Fibroblast of lung (primary cell): Measurements from ENCODE around the gene CYTH1. TPM values are rescaled to one million over a fixed set of nuclear protein-coding genes. Genes with fewer than 3 reads are reported as not detected.

Source experiments
- DNase-seq, 2 donors: peaks; one replicate each; pipeline versions ENCODE4 v3.0.0 to v3.0.0-alpha.2; 2010; ENCODE audit warnings: low read depth in 2 of 2
- H2AFZ ChIP-seq: 2 replicates; pipeline ENCODE4 v1.5.1; 2012; ENCODE audit warnings: low read length, control low read depth, inconsistent platforms
- H3K27ac ChIP-seq: 2 replicates; pipeline ENCODE4 v1.5.1; 2011; ENCODE audit warnings: low read length, control low read depth; ENCODE audit not compliant: insufficient read depth
- H3K27me3 ChIP-seq: 2 replicates; pipeline ENCODE4 v1.5.1; 2011; ENCODE audit warnings: mild to moderate bottlenecking, low read length; ENCODE audit not compliant: control insufficient read depth, insufficient read depth
- H3K36me3 ChIP-seq: 2 replicates; pipeline ENCODE4 v1.5.1; 2011; ENCODE audit warnings: low read length; ENCODE audit not compliant: control insufficient read depth, insufficient read depth
- H3K4me1 ChIP-seq: 2 replicates; pipeline ENCODE4 v1.5.1; 2011; ENCODE audit warnings: low read length; ENCODE audit not compliant: control insufficient read depth, insufficient read depth; ENCODE audit errors: extremely low read depth
- H3K4me2 ChIP-seq: 2 replicates; pipeline ENCODE4 v1.5.1; 2011; ENCODE audit warnings: low read length, control low read depth; ENCODE audit not compliant: insufficient read depth; ENCODE audit errors: extremely low read depth
- H3K4me3 ChIP-seq, 4 experiments: fragments of 200-600 bp in 1 of 4; sonication (generic) in 1 of 4; replicated peaks in 1 of 4; 2 replicates each; pipeline ENCODE4 v1.5.1; 2011 to 2016; ENCODE audit warnings: low read length in 4 of 4, low read depth in 3 of 4, mild to moderate bottlenecking in 3 of 4, control low read depth in 2 of 4, inconsistent platforms in 1 of 4, mixed read lengths in 1 of 4; ENCODE audit not compliant: insufficient read depth in 1 of 4; ENCODE audit errors: control extremely low read depth in 1 of 4
- H3K79me2 ChIP-seq: 2 replicates; pipeline ENCODE4 v1.5.1; 2012; ENCODE audit warnings: mild to moderate bottlenecking, low read length, inconsistent platforms; ENCODE audit not compliant: control insufficient read depth, insufficient read depth
- H3K9ac ChIP-seq: 2 replicates; pipeline ENCODE4 v1.5.1; 2011; ENCODE audit warnings: mild to moderate bottlenecking, low read length, control low read depth; ENCODE audit not compliant: insufficient read depth
- H3K9me3 ChIP-seq: 2 replicates; pipeline ENCODE4 v1.5.1; 2012; ENCODE audit warnings: low read depth, low read length; ENCODE audit not compliant: control insufficient read depth, insufficient read depth
- H4K20me1 ChIP-seq: 2 replicates; pipeline ENCODE4 v1.5.1; 2011; ENCODE audit warnings: low read length; ENCODE audit not compliant: control insufficient read depth, insufficient read depth; ENCODE audit errors: extremely low read depth
- CTCF ChIP-seq, 2 donors: IDR thresholded peaks in 1 of 2; conservative IDR thresholded peaks in 1 of 2; 1 replicate in 1 of 2; 2 replicates in 1 of 2; pipeline ENCODE4 v1.5.1; 2011 to 2012; ENCODE audit warnings: low read length in 2 of 2, control low read depth in 1 of 2, inconsistent platforms in 1 of 2, low read depth in 1 of 2, mild to moderate bottlenecking in 1 of 2
- EZH2 ChIP-seq: IDR thresholded peaks from 2 replicates; pipeline ENCODE4 v1.5.1; 2012; ENCODE audit warnings: low read length, control low read depth, mild to moderate bottlenecking; ENCODE audit errors: missing control alignments
- polyA plus RNA-seq, 2 donors: library from polyadenylated mRNA; depleted of rRNA in 1 of 2; stranded (reverse) in 1 of 2; unstranded in 1 of 2; fragments of >200 nt; gene quantifications; 2 replicates each; pipeline ENCODE4 v1.2.1, GENCODE V29; 2011 to 2012; ENCODE audit warnings: missing spikeins in 1 of 2
- total RNA-seq: library from RNA; depleted of rRNA; stranded (reverse); fragments of >200 nt; gene quantifications from 2 replicates; pipeline ENCODE4 v1.2.1, GENCODE V29; 2014

CYTH1 gene
- total and polyA plus RNA-seq, 2 donors (not counting 1 experiment from before 2014, with no cell fraction given) = 8.9 to 9.9 TPM

- Histone ChIP-seq H3K9ac (no peak overlapping the region), H3K27ac (no peak overlapping the region), H3K27me3 (no peaks in the 10 kb centered on the region), H3K4me2 (no peak overlapping the region), H2AFZ (no peak overlapping the region), H3K36me3 (no peaks in the 10 kb centered on the region), H3K4me3 (no peak overlapping the region), H4K20me1 (no peaks in the 10 kb centered on the region), H3K9me3 (no peaks in the 10 kb centered on the region), H3K79me2 (no peaks in the 10 kb centered on the region), H3K4me1 (no peaks in the 10 kb centered on the region)
- no peak for TF ChIP-seq CTCF (conservative IDR thresholded peaks at IDR 0.05 in 1 of 2, IDR thresholded peaks at IDR 0.05 in 1 of 2; ENCODE audit: low read depth in 1 of 2, low read length in 2 of 2)
- TF ChIP-seq EZH2 = no peak
- DNase-seq = no peak
Measured at GRCh38 chr17:78643326-78643725, 138.7 kb downstream of the CYTH1 start.

- H2AFZ ChIP-seq = no peak overlapping the region
- H4K20me1 ChIP-seq = no peaks in the 10 kb centered on the region
- no peak overlapping the region for H3K4me3 ChIP-seq
- no peaks in the 10 kb centered on the region for H3K27me3 ChIP-seq
- no peak overlapping the region for H3K27ac ChIP-seq
- no peak overlapping the region for H3K4me2 ChIP-seq
- H3K36me3 ChIP-seq = no peaks in the 10 kb centered on the region
- TF ChIP-seq CTCF (conservative IDR thresholded peaks at IDR 0.05 in 1 of 2, IDR thresholded peaks at IDR 0.05 in 1 of 2; ENCODE audit: low read depth in 1 of 2, low read length in 2 of 2) = no peak
- H3K9ac ChIP-seq = no peak overlapping the region
- no peaks in the 10 kb centered on the region for H3K4me1 ChIP-seq
- no peak for DNase-seq
- no peaks in the 10 kb centered on the region for H3K79me2 ChIP-seq
- no peaks in the 10 kb centered on the region for H3K9me3 ChIP-seq
Measured at GRCh38 chr17:78642707-78643106, 139.4 kb downstream of the CYTH1 start.

- H3K9ac ChIP-seq = no peak overlapping the region
- H3K4me2 ChIP-seq = no peak overlapping the region
- H3K4me3 ChIP-seq = no peak overlapping the region
- DNase-seq = no peak
- no peaks in the 10 kb centered on the region for H3K36me3 ChIP-seq
- H3K79me2 ChIP-seq = no peaks in the 10 kb centered on the region
- TF ChIP-seq CTCF (conservative IDR thresholded peaks at IDR 0.05 in 1 of 2, IDR thresholded peaks at IDR 0.05 in 1 of 2; ENCODE audit: low read depth in 1 of 2, low read length in 2 of 2) = no peak
- no peak for TF ChIP-seq EZH2
- no peaks in the 10 kb centered on the region for H3K4me1 ChIP-seq
- H2AFZ ChIP-seq = no peak overlapping the region
- no peaks in the 10 kb centered on the region for H4K20me1 ChIP-seq
- peaks cover 4% of the 10 kb centered on the region for H3K27me3 ChIP-seq
- no peak overlapping the region for H3K27ac ChIP-seq
- H3K9me3 ChIP-seq = no peaks in the 10 kb centered on the region
Measured at GRCh38 chr17:78641666-78642065, 140.4 kb downstream of the CYTH1 start.
